ENCODE results near the gene DENND11.
"Not testable (repeated sequence)": the region's sequence is repeated elsewhere in the genome, so short reads cannot be mapped to it uniquely, and the experiment has no call there.

DENND11 gene

DNA sequence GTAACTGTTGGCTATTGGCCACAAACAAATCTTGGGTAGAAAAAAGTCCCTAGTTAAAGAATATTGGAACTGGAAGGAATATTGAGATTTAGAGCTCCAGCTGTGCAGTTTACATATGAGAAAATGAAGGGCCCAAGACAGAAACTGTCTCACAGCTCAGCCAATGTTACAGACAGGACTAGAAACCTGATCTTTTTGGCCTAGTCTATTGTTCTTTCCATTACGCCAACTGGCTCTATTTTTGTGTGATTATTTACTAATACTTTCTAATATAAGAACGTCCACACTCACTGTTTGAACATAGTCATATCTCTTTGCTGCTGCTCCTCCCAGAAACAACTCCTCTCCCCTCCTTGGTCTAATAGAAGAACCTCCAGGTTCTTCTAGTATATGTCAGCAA is 7.4 kb upstream of the DENND11 start:
- no peak for DNase-seq (ENCODE audit: extremely low read depth in 1 of 2, low read depth in 1 of 2)

DNA sequence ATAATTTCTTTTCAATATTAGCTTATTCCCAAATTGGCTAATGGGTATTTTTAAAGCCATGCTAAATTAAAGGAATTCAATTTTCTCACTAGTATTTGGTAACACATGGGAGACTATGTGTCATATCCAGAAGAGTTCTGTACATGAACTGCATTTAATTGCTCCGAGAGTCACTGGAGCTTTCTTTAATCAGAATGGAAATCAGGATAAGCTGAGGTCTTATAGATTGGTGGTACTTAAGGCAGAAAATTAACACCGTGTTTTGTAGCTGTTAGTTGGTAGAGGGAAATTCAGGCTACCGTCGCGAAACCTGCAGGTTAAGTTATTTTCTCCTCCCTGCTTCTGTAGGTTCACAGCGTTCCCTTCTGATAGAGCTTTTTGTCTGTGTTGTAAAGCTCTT is 6.4 kb upstream of the DENND11 start, which contains the start of gene WEE2:
WEE2 (plus strand) TSS at position 3 of the 400 bp plus-strand sequence. CDS start 406 bp downstream, outside the sequence.
- DNase-seq (ENCODE audit: extremely low read depth in 1 of 2, low read depth in 1 of 2) = no peak

DNA sequence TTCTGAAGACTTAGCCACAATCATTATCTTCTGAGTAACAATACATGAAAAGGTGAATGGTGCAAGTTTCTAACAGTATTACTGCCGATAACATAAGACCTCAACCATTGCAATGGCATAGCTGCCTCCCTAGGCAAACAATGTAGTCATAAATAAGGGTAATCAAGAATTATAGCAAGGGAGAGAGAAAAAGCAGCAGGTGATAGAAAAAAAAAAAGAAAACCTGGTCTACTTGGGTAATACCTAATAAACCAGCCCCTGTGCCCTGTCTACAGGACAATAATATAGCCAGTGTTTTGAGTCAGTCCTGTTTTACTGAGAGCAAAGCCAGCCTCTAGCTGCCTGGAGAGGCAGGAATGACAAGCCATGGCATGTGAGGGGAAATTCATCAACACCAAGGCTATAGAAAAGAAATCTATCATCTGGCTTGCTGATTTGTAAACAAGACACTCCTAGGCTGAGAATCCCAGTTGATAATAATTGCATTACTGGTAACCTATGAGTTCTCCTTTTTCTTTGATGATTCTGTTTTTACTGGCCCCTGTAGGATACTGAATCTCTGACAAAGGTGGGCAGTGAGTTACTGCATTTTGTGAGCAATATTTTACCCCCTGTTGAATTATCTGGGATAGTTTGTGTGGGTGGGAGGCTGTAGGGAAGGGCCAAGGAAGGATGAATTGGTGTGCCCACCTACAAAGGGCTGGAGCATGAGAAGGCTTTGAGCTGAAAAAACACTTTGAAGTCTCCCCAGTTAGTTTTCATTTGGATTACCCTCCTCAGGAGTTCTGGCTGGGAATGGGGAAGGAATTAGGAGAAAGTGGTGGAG is 4.5 kb upstream of the DENND11 start:
- DNase-seq (ENCODE audit: extremely low read depth in 1 of 2, low read depth in 1 of 2) = no peak

DNA sequence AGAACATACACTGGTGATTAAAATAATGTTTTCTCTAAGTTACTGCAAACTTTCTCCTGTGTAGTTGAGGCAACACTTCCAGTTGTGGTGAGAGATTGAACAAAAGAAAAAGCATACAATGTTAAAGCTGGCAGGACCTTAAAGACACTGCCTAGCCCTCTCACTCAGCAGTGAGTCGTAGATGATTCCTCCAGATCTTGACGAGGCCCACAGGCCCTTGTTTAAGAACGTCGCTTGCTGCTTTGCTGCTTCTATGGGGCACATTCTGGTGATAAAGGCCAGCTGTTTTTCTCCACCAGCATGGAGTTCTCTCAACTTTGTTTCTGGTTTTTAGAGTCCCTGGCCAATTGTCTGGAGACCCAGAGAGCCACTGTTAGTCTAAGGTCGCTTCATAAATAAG is 2.8 kb upstream of the DENND11 start:
- DNase-seq (ENCODE audit: extremely low read depth in 1 of 2, low read depth in 1 of 2) = no peak

DNA sequence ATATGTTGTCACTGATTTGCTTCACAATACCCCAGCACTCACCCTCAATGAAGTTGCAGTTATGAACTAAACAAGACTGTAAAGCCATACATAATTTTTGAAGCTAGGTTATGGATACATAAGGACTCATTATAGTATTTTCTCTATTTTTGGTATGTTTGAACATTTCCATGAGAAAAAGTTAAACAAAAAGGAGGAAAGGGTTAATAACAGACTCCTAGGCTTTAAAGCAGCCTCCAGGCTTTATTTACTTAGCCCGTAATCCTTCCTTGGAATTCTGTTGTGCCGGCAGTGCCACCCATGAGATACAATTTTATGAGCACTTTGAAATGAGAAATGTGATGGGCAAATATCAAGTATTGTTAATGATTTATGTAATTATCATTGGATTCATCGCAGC is 2.1 kb upstream of the DENND11 start:
- no peak for DNase-seq (ENCODE audit: extremely low read depth in 1 of 2, low read depth in 1 of 2)

DNA sequence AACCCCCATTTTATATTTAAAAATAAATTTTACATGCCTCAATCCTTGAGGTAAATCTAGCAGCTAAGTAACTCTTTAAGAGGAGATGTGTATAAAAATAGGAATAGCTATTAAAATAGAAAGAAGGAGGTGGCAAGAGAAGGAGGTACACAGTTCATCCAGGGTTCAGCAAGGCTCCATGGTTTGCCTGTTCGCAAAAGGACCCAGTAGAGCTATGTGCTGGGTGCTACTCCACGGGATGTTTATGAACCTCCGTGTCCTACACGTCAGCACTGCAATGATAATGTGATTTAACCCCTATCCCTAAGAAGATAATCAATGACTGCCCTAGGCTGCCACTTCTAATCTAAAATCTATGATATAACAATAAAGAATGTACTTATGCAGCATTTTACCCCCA is 926 bp upstream of the DENND11 start:
- no peak for DNase-seq (ENCODE audit: extremely low read depth in 1 of 2, low read depth in 1 of 2)

DNA sequence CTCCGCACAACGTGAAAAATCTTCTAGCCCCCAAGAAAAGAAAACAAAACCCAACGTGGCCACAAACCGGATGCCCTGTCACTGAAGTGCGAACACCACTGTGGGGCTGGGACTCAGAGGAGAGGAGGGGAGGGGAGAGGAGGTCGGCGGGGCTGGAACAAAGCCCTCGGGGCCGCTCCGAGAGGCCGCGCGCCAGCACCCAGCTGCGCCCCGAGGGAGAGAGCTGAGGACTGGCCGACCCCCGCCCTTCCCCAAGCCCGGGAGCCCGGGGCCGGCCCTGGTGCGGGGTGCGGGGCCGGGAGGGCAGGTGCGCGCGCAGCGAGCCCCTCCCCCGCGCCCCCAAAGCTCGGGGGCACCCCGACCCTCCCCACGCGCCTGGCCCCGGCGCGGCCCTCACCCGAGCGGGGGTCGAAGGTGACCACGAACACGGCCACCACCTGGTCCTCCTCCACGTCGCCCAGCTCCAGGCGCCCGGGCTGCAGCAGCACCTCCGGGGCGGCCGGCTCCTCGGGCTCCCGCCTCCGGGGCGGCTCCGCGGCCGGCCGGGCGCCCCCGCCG is 398 bp downstream of the DENND11 start:
- DNase-seq (ENCODE audit: extremely low read depth in 1 of 2, low read depth in 1 of 2) = peak; percentile 44 to 58

- DNase-seq (ENCODE audit: extremely low read depth in 1 of 2, low read depth in 1 of 2) = no peak
Observed at GRCh38 chr7:141700848-141701371, 1.1 kb downstream of the DENND11 start.

DNA sequence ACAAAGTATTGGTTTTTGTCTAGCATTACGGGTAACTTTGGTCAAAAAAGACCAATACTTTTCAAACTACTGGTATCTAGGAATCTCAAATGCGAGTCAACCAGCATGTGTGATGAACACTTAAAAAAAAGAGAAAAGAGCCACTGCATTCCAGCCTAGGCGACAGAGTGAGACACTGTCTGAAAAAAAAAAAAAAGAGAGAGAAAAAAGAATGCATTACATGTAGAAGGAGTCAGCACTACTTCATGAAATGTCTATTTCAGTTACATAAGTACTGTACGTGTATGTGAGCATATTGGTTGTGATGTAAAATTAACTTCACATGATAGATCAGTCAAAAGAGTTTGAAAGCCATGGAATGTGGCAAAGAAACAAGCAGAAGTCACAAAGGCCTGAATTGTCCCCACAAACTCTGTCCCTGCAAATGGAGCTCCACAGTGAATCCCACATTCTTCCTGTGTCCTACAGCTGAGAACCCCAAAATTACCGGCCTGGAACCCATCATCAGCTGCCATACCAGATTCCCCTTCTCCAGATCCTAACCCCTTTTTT is 1.6 kb downstream of the DENND11 start:
- DNase-seq (ENCODE audit: extremely low read depth in 1 of 2, low read depth in 1 of 2) = no peak

GRCh38 chr7:141699860-141700259 is 2.1 kb downstream of the DENND11 start:
- no peak for DNase-seq (ENCODE audit: extremely low read depth in 1 of 2, low read depth in 1 of 2)

- DNase-seq (ENCODE audit: extremely low read depth in 1 of 2, low read depth in 1 of 2) = no peak
Observed at GRCh38 chr7:141698247-141699015, 3.5 kb downstream of the DENND11 start.

DNA sequence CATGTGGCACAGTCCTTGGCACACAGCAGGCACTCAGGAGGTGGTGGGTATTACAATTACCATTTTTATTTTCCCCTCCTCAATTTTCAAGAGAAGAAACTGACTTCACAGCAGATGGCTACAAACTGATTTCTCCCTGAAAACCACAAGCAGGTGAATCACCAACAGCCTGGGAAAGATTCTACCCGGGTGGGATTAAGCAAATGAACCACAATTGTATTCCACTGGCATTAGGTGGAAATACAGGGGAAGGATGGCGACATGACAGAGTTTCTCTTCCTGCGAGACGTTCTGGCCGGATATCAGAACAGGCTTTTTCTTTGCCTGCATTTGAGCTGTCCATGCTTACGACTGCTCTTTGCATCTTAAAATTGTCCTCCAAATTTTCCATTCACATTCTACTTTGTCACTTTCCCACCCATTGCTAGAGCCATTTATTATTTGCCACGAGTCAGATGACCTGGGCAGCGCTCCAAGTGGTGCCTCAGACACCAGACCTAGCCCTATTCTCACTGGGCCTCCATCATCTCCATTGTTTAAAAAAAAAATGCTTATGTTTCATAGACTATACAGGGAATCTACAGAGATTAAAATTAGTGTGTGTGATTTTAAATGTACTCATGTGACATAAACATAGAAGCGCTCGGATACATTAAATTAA is 4.6 kb downstream of the DENND11 start:
- DNase-seq (ENCODE audit: extremely low read depth in 1 of 2, low read depth in 1 of 2) = no peak

- no peak for DNase-seq (ENCODE audit: extremely low read depth in 1 of 2, low read depth in 1 of 2)
Observed at GRCh38 chr7:141696348-141696747, 5.6 kb downstream of the DENND11 start.

DNA sequence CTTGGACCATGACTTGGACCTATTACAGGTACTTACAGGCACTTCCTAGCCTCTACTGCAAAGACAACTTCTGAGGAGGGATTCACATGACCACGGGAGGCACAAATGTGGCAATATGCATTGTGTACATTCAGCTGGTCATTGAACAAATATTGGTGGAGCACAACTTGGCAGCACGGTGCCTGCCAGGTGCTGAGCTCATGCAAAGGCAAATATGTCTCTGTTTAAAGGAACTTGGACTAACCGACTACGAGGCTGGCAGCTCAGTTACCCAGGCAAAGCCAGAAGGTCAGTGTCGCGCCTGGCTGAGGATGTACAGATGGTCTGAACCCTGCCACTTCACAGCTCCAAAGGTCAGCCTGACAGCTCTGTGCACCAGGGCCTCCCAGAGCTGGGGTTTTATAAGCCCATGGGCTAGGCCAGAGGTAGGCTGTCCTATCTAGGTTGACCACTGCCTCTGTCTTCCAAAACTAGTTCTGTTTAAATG is 6.1 kb downstream of the DENND11 start:
- DNase-seq (ENCODE audit: extremely low read depth in 1 of 2, low read depth in 1 of 2) = no peak

DNA sequence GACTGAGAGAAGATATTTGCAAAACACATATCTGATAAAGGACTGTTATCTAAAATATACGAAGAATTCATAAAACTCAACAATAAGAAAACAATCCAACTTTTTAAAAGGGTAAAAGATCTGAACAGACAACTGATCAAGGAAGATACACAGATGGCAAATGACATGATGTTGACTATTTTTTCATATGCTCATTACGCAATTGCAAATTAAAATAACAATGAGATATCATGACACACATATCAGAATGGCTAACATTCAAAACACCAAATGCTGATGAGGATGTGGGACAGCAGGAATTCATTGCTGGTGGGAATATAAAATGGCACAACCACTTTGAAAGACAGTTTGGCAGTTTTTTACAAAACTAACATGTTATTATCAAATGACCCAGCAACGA is 8.9 kb downstream of the DENND11 start:
- DNase-seq (ENCODE audit: extremely low read depth in 1 of 2, low read depth in 1 of 2) = no peak

DNA sequence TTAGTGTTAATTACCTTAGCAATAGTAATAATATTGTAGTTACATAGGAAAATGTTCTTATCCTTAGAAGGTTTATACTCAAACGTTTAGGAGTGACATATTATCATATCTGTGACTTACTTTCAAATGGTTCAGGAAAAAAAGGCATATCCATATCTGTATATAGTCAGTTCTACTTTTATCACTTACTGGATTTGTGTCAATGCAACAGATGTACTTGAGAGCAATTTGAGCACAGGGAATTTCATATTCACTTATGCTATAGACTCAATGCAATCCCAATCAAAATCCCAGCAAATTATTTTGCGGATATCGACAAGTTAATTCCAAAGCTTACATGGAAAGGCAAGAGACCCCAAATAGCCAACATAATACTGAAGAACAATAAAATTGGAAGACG is 10.0 kb downstream of the DENND11 start:
- DNase-seq (ENCODE audit: extremely low read depth in 1 of 2, low read depth in 1 of 2) = no peak

DNA sequence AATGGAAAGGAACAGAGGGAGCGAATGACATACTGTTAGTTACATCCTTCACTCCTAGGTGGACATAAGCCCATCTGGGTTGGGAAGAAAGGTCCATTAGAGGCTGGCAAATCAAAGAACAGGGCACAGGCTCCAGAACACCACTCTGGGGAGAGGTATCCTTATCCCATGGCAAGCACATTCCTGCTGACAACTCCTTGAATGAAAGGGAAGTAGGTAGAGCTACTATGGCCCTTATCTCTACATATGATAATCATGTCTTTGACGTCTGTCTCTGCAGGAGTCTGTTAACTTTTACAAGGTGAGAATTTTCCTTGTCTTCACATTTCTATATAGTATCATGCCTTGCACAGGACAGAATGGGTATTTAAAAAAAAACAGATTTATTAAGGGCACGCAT is 10.4 kb downstream of the DENND11 start:
- DNase-seq (ENCODE audit: extremely low read depth in 1 of 2, low read depth in 1 of 2) = no peak

GRCh38 chr7:141689072-141689825 is 12.7 kb downstream of the DENND11 start:
- DNase-seq (ENCODE audit: extremely low read depth in 1 of 2, low read depth in 1 of 2) = not testable (repeated sequence)

GRCh38 chr7:141688043-141688442 is 13.9 kb downstream of the DENND11 start:
- no peak for DNase-seq (ENCODE audit: extremely low read depth in 1 of 2, low read depth in 1 of 2)

GRCh38 chr7:141686670-141687069 is 15.3 kb downstream of the DENND11 start:
- no peak for DNase-seq (ENCODE audit: extremely low read depth in 1 of 2, low read depth in 1 of 2)
